ENCODE measurements around the gene SERPINI1. TPM values are rescaled to one million over a fixed set of nuclear protein-coding genes. Genes with fewer than 3 reads are reported as not detected.

The SERPINI1 gene
- total and polyA plus RNA-seq, 12 donors: 3.2 to 20.7 (median 9.9) TPM

- H3K36me3 ChIP-seq (replicated peaks in 1 of 2): no peaks in the 10 kb centered on the region
- 56 to 80% (median 68%) methylated on average over 1 of the region's 1 CpG for WGBS, 4 donors
- no peak for DNase-seq
- intact Hi-C loops (cut with DNase I): no loop called here
- no peaks in the 10 kb centered on the region for H3K9me3 ChIP-seq (replicated peaks in 1 of 3)
- no peaks in the 10 kb centered on the region for H3K27me3 ChIP-seq
- no peak overlapping the region for H3K27ac ChIP-seq
- TF ChIP-seq CTCF (IDR thresholded peaks at IDR 0.05): no peak
- no peak for TF ChIP-seq POLR2A (IDR thresholded peaks at IDR 0.05)
- H3K4me3 ChIP-seq: no peak overlapping the region
- H3K4me1 ChIP-seq (replicated peaks in 1 of 2): no peaks in the 10 kb centered on the region
These were observed 108.0 kb downstream of the SERPINI1 start for GRCh38 chr3:167843481-167843880.

GRCh38 chr3:167843886-167844285, 108.4 kb downstream of the SERPINI1 start:
- Histone ChIP-seq H3K36me3 (replicated peaks in 1 of 2) (no peaks in the 10 kb centered on the region), H3K27ac (no peak overlapping the region), H3K4me1 (replicated peaks in 1 of 2) (no peaks in the 10 kb centered on the region), H3K9me3 (replicated peaks in 1 of 3) (no peaks in the 10 kb centered on the region), H3K27me3 (no peaks in the 10 kb centered on the region), H3K4me3 (no peak overlapping the region)
- WGBS, 4 donors: 69 to 81% (median 76%) methylated on average over 2 of the region's 2 CpGs
- DNase-seq: no peak
- TF ChIP-seq CTCF (IDR thresholded peaks at IDR 0.05) (no peak), POLR2A (IDR thresholded peaks at IDR 0.05) (no peak)
- intact Hi-C loops (cut with DNase I): no loop called here

GRCh38 chr3:167844528-167844927, 109.0 kb downstream of the SERPINI1 start:
- H3K4me1 ChIP-seq (replicated peaks in 1 of 2): no peaks in the 10 kb centered on the region
- intact Hi-C loops (cut with DNase I): no loop called here
- TF ChIP-seq POLR2A (IDR thresholded peaks at IDR 0.05) (no peak), CTCF (IDR thresholded peaks at IDR 0.05) (no peak)
- DNase-seq: no peak
- H3K27me3 ChIP-seq: no peaks in the 10 kb centered on the region
- H3K4me3 ChIP-seq: no peak overlapping the region
- H3K27ac ChIP-seq: no peak overlapping the region
- H3K36me3 ChIP-seq (replicated peaks in 1 of 2): no peaks in the 10 kb centered on the region
- no peaks in the 10 kb centered on the region for H3K9me3 ChIP-seq (replicated peaks in 1 of 3)

GRCh38 chr3:167851171-167851570, 115.7 kb downstream of the SERPINI1 start:
- H3K4me1 ChIP-seq (replicated peaks in 1 of 2): no peaks in the 10 kb centered on the region
- DNase-seq: no peak
- H3K27me3 ChIP-seq: no peaks in the 10 kb centered on the region
- intact Hi-C loops (cut with DNase I): no loop called here
- no peaks in the 10 kb centered on the region for H3K9me3 ChIP-seq (replicated peaks in 1 of 3)
- TF ChIP-seq POLR2A (IDR thresholded peaks at IDR 0.05) (no peak), CTCF (IDR thresholded peaks at IDR 0.05) (no peak)
- no peak overlapping the region for H3K4me3 ChIP-seq
- no peaks in the 10 kb centered on the region for H3K36me3 ChIP-seq (replicated peaks in 1 of 2)
- 25 to 47% (median 42%) methylated on average over 1 of the region's 1 CpG for WGBS, 4 donors
- no peak overlapping the region for H3K27ac ChIP-seq
